ENCODE data around the gene TSN.
A peak's percentile ranks its signal among the peaks of the same experiment; 100 is the strongest.
"Not testable (repeated sequence)": the region's sequence is repeated elsewhere in the genome, so short reads cannot be mapped to it uniquely, and the experiment has no call there.

The TSN gene
- 68.1 to 91.0 (median 69.5) reads per million in 4 experiments for total RNA-seq

DNA sequence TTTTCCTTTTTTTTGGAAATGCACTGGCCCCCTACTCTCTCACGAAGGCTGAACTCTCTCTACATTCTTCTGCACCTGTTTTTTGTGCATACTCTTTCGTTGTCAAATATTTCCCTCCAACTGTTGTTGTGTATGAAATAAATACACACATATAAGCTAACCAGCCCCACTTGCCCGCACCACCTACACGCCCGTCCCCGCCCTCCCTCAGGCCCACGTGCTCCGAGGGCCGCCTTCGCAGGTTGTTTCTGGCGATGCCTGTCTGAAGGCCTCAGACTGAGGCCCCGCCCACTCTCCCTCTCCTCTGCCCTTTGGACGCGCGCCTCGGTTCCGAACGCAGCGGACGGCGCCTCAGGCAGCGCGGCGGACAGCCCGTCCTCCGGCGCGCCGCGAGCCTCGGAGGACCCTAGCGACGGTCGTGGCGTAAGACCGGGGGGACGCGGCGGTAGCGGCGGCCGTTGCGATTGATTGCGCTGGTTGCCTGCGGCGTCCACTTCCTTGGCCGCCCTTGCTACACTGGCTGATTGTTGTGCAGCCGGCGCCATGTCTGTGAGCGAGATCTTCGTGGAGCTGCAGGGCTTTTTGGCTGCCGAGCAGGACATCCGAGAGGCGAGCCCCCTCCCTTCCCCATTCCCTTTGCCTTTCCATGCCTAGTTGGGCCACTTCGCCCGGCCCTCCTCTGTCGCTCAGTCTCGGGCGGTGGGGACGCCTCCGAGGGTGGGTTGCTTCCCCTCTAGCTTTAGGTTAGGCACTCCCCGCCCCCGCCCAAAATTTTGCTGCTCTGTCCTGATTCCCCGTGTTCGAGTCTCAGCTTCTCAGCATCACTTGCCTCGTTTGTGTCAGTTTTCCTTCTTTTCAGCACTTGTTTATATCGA, at the start of gene TSN:
Gene TSN (plus strand): TSS at position 415 of the 875 bp plus-strand sequence. CDS start 129 bp downstream, at position 544.
- peak; percentile 94 for DNase-seq

DNA sequence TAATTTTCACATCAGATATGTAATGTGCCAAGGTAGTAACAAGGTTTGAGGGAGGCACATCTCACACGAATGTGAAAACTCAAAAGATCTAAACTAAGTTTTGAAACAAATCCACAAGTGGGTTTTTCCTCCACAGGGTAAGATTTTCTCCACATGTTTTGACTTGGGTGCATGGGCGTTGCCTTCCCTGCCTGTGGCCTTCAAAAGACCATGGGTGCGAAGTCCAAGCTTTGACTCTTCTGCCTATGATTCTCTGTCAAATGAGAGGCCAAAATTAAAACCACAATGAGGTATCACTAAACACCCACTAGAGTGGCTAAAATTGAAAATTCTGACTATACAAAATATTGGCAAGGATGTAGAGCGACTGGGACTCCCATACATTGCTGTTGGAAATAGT, 49.5 kb upstream of the TSN start:
- DNase-seq = no peak

DNA sequence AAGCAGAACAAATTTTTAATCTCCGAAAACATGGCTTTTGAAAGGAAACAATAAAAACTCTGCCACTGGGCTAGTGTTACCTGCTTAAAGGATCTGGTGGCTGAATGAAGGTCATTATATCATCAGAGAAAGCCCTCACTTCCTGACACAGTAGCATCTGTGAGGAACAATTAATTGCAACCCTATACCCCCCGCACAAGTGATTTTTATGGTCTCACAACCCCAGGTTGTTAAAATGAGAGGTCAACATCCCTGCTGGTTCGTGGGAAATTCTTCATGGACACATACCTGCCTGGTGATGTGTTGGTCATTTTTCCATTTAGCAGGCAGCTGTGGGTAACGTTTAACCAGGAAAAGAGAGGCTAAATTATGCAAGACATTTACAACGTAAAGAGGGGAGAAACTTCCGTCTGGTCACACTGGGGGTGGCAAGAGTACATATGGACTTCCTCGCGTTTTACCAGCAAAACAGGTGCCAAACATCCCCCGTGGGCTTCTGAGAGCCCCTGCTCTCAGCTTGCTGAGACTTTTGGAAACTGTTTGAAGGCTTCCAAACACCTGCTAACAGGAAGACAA, 48.0 kb upstream of the TSN start:
- no peak for DNase-seq

DNA sequence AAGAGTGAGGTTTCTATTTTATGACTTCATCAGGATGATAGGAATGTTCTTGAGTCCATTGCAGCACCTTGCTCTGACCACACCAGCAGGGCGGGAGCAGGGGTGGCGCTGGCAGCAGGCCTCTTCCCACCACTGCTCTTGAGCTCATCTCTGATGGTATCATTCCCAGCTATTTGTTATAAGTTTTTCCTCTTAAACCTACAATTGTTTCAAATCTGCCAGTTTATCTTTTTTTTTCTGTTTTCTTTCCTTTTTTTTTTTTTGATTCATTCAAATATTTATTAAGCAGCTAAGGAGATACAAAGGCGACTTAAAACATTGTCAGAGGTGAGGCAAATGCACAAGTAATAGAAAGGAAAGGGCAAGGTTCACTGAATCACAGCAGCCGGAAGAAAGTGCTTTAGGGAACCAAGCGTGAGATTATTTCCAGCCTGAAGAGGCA, 47.5 kb upstream of the TSN start:
- DNase-seq = no peak

DNA sequence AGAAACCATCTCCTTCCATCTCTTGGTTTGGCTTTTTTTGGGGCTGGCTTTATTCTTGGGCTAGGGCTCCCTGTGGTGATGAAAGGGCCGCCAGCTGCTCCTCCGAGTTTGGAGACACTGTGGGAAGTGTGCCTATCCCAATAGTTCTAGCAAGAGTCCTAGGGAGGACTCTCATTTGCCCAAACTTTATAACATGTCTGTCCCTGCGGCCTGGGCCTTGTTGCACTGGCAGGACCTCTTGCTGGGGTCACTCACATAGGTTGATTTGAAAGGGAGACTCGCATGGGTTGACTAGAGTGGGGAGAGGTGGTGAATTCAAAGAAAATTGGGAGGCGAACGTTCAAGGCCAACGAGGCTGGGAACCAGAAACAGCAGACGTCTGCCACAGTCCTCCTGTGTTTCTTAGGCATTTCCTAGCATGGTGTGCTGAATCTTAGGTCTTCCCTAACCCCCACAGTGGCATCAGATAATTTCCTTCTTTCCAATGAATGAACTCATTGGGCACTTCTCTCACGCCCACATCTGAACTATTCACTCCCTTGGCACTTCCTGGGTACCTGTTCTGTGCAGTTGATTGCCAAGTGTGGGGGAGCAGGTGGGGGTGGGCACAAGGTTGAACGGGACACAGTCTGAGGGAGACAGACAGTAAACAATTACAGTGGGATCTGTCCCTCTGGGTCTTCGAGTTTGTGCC, 45.5 kb upstream of the TSN start:
- no peak for DNase-seq

DNA sequence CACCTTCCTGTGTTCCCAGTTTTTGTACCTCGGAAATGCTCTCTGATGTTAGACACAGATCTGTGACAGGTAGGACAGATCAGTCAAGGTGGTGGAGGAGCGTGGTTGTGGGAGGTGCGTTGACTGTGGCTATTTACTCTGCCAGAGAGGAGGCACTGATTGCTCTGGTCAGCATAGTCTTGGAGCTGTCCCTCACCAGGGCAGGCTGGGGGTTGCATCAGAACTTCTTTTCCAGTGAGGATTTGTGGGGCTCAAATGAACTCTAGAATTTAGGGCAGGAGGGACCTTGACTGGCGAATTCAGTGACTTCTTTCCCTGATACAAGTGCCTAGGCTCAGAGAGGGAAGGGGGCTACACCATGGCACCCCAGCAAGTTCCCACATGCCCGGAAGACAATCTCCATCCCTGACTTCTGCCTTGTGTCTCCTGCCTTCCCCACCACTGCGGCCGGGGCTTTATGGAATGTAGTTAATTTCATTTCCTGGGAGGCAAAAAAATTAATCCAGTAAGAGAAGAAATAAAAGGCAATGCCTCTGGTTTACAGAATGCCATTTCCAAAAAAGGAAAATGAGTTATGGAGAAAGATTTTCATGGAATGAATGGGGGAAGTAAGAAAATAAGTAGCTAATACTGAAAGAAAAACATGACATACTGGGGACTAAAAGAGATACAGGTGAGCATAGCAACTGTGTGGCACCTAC, 44.8 kb upstream of the TSN start:
- no peak for DNase-seq

DNA sequence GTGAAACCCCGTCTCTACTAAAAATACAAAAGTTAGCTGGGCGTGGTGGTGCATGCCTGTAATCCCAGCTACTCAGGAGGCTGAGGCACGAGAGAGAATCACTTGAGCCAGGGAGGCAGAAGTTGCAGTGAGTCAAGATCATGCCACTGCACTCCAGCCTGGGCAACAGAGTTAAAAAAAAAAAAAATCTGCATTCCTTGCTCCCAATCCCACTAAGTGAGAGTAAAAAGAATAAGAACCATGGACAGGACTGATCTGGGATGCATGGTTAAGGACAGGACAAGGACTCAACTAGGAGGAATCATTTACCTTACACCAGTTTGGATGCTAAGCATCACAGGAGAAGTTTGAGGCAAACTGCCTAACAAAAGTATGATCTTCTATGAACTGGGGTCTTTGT, 44.0 kb upstream of the TSN start:
- not testable (repeated sequence) for DNase-seq

DNA sequence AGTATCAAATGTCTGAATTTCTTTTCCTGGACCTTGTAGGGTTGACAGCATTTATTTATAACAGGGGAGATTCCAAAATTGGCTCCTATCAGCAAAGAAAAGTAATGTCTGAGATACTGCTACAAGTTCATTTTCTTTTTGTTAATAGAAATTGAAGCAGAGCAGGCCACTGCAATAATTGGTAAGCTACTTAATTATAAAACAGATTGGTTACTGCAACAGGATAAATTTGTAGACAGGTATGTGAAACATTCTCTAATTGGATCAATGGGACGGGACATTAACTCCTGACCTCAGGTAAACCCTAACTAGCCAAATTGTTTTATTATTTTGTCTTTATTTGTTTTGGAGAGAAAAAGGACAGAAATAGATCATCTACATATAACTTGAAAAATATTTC, 39.3 kb upstream of the TSN start:
- no peak for DNase-seq

DNA sequence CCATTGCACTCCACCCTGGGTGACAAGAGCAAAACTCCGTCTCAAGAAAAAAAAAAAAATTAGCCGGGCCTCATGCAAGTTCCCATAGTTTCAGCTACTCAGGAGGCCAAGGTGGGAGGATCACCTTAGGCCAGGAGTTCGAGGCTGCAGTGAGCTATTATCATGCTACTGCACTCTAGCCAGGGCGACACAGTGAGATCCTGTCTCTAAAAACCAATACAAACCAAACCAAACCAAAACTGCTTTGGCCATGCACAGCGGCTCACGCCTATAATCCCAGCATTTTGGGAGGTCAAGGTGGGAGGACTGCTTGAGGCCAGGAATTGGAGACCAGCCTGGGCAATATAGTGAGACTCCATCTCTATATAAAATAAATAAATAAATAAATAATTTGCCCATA, 37.9 kb upstream of the TSN start:
- DNase-seq = no peak

DNA sequence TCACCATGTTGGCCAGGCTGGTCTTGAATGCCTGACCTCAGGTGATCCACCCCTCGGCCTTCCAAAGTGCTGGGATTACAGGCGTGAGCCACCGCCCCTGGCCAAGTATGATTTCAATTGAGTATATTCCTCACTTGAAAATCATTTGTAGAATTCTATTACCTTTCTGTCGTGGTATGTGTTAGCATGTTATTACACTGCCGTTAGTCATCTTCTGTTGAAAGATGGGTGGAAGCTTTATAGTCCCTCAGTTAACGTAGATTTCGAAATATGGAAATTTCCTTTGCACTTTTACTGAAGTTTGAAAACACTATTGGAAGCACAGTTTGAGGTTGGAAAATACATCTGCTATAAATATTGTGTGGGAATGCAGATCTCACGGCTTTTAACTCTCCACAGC, 33.5 kb upstream of the TSN start:
- DNase-seq = no peak

DNA sequence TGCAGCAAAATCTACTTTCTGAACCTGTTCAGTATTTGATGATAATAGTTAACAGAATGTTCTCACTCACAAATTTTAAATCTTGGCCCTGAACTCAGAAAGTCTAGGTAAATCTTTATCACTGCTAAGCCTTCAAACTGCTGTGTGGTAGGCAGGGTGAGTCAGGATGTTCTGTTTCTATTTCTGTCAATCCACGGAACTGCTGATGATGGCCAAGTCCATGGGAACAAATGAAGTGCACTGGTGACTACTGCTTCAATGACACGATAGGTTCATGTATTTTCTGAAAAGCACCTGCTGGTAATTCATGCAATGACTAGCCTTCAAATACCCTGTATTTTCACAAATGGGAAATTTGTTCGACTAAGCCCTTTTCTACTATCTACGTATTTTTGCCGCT, 33.0 kb upstream of the TSN start:
- no peak for DNase-seq

DNA sequence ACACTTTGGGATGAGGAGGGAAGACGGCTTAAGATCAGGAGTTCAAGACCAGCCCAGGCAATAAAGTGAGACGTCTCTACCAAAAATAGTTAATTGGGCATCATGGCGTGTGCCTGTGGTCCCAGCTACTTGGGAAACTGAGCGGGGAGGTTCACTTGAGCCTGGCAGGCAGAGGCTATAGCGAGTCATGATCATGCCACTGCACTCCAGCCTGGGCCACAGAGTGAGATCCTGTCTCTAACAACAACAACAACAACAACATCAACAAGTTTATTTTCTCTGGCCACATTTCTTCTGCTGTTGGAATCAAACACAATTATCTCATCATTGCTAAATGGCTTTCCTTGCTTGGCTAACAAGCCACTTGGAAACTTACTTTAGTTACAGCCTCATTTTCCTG, 32.1 kb upstream of the TSN start:
- DNase-seq = no peak

DNA sequence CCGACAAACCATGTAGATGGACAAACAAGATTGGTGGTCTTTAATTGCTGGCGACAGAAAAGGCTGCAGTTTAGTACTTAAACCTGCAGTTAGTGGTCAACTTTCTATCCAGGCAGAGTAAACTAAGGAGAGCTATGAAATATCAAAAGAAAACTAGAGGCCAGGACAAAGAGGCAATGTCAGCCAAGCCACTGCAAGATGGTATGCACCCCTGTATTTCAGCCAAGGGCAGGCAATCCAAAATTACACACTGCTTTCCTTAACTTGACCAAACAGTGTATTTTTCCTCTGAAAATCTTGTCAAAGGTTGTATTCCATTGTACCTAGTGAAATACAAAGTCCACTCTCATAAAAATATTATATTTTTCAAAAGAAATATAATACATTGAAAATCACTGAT, 28.1 kb upstream of the TSN start:
- no peak for DNase-seq

DNA sequence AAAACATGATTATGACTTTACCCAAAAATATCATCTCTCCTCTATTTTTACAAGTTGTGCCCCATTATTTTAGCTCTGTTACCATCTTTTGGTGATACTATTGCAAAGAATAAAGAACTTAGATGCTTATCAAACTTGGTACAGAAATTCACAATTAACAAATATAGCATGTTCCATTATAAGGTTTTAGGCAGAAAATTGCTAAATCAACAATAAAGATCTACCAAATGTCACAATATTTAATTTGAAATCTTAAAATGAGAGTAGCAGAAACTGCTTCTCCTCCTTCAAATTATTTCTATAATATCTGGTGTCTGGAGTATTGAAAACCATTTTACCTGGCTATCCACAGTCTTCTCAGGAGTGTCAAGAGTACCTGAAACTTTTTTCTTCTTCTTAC, 27.5 kb upstream of the TSN start:
- DNase-seq = no peak

DNA sequence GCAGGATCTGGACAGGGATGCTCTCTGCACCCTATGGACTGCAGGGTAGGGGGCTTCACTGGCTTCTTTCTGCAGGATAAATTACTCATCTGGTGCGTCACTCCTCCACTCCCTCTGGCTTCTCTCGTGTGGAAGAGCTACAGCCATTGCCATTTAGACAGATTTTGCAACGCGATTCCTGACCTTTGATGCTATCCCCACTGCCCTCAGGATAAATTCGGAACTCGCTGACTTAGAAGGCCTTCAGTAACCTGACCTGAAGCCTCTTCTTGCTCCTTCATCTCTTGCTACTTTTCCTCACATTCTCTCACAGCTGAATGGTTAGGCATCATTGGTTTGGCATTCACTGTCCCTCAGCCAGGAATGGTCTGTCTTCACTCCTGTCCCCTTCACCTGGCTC, 24.1 kb upstream of the TSN start:
- no peak for DNase-seq

DNA sequence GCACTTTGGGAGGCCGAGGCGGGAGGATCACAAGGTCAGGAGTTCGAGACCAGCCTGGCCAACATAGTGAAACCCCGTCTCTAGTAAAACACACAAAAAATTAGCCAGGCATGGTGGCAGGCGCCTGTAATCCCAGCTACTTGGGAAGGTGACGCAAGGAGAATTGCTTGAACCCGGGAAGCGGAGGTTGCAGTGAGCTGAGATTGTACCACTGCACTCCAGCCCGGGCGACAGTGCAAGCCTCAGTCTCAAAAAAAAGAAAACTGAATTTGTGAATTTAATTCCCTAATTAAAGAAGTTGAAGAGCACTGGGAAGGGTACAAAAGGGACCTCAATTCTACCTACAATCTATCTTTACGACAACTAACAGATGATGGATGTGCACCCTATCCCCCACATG, 20.9 kb upstream of the TSN start:
- DNase-seq = not testable (repeated sequence)

DNA sequence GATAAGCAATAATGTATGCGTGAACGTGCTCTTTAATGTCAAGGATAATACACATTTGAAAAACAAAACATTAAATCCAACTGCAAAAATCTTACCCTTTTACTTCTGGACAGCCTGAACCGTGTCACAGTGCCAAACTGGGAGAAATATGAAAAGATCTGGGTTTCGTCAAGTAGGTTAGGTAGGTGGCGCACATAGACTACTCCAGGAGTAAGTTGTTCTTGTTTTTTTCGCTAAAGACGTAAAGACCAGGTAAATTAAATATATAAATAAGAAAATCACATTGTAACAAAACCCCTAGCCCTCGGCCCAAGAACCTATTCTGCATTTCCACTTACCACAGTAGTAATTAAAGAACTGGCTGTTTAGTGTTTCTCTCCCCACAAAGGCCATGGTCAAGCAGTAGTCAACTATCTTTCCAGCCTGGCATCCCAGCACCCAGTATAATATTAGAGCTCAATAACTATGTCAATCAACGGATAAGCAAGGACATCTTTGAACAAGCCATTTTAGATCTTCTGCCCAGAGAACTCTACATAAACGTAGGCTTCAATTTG, 19.9 kb upstream of the TSN start:
- no peak for DNase-seq

DNA sequence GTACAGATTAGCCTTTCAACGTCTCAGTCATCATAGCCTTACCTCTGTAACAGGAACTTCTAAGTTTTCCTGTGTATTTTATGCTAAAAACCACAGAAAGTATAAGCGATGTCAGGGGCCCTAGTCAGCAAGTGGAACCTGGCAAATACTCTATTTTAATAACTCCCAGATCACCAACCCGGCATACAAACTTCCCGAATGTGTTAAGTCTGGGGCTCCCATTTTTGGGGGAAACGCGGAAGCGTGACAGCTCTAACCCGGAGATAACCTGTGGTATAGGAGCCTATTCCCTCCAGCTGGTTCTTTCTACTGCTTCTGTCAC, 19.4 kb upstream of the TSN start:
- no peak for DNase-seq

DNA sequence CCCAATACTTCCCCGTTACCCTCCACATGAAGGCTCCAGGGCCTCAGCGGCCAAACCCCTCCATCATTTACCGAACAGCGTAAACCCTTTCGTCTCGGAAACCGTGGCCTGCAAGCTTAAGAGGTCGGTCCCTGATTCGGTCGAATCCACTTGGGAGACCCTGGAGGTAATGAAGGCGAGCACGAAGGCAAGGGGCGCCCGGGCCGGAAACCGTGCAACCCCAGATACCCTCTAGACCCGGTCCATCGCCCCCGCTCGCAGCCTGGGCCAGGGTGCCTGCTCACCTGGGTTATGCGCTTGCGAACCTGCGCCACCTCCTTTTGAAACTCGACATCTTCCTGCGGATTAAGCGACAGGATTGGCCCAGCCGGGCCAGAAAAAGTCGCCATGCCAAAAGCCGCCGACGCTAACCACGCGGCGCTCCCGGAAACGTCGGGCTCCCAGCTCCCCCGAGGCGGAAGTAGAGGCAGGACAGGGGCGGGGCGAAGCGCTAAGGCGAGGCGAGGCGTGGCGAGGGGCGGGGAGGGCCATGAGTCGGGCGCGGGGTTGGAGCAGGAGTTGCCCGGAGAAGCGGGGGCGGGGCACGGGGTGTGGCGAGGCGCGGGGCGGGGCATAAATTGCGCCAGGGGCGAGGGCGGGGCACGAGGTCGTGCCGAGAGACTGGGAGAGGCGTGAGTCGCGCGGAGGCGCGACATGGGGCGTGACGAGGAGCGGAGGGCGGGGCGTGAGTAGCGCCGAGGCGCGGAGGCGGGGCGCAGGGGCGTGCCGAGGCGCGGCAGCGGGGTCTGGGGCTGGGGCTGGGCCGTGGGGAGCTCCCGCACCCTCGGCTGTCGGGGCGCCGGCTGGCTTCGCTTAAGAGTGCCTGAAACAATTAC, 18.8 kb upstream of the TSN start, which contains the start of gene NIFK:
Gene NIFK (minus strand): TSS at position 414 of the 875 bp plus-strand sequence. CDS start 25 bp downstream, at position 389.
- peak; percentile 100 for DNase-seq

DNA sequence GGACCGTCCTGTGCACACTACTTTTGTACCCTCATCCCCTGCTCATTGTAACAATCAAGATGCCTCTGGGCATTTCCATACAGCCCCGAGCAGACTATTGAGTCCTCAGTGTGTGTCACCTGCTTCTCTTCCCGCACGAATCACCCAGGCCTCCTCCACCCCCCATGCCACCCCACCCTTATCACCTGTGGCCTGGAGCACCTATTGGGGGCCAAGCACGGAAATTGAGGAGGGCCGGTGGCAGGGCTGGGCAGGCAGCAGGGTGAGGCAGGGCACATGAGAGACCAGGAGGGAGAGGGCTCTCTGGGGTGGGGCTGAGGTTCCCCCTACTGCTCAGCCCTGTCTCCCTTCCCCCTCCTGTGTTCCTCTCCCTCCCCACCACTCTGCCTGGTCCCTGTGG, 14.5 kb upstream of the TSN start:
- DNase-seq = no peak

DNA sequence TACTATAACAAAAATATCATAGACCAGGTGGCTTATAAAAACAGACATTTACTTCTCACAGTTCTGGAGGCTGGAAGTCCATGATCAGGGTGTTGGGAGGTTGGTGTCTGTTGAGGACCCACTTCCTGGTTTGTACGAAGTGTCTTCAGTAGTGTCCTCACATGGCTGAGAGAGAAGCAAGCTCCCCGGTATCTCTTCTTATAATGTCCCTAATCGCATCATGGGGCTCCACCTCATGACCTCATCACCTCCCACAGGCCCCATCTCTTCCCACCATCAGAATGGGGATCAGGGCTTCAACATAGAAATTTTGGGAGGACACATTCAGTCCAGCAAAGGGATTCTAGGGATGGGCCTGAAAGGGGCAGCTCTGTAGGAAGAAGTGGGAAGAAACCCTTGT, 14.0 kb upstream of the TSN start:
- no peak for DNase-seq

DNA sequence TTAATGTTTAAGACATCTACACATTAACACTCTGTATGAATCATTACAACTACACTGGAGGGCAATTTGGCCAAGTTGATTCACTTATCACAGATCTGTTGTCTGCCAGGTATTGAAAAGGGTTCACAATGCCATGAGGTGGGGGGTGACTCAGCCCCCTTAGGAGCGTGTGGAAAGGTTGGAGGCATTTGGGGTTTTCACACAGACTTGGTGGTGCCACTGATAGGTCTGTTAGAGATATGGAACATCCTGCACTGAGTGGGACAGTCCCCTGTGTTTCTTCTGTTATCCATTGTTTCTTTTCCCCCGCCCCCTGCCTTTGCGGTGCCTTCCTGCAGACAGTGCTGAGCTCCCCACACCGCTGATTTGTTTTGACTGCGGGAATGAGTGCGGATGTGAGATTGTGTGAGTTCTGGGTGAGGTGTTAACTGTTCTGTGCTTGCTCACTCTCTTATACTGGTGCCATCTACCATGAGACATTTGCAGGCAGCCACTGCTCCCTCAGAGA, 9.3 kb upstream of the TSN start:
- no peak for DNase-seq

Data from effector CD8-positive, alpha-beta T cell (primary cell).